ENCODE measurements around the gene MRPS31. TPM values are rescaled to one million over a fixed set of nuclear protein-coding genes. Genes with fewer than 3 reads are reported as not detected.

The MRPS31 gene
- total RNA-seq, 4 donors from 2014 or later, result 14.4 to 34.8 (median 17.4) TPM

DNA sequence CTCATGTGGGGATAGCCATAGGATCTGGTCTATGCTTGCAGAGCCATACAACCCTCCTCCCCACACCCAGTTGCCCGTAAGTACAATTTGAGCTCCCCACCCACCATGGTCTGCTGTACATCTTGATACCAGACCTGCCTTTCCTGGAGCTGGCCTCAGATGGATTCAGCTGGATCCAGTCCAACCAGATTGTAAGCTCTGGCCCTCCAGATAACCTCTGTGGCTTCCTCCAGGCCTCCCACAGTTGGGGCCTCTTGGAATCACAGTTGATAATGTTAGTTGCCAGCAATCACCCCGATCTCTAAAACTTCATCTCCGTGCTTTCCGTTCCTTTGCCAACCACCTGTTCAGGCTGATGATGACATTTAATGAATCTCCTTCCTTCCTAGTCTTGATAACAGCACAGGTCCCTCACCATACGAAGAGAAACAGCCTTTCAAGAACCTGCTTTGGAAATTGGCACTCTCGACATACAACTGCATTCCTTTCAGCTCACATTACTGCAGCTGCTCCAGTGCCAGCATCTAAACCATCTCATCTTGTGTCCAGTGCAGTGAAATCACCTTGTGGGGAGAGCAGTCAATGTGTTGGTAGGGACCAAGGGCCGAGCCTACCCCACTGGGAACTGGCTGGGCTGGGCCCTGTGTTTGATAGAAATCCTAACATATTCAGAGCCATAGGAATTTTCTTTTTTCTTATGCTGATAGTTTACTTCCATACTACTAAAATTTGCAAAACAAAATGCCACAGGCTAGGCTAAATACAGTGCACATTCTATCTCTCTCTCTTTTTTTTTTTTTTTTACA lies 89.4 kb downstream of the MRPS31 start:
- H3K4me3 ChIP-seq, result no peak overlapping the region
- no peaks in the 10 kb centered on the region for H3K9me3 ChIP-seq
- 53% methylated on average over 7 of the region's 7 CpGs for WGBS
- no peaks in the 10 kb centered on the region for H3K36me3 ChIP-seq
- H3K27ac ChIP-seq, result no peak overlapping the region
- no peaks in the 10 kb centered on the region for H3K27me3 ChIP-seq
- DNase-seq (ENCODE audit: low spot score in 2 of 2), result no peak
- TF ChIP-seq POLR2A (IDR thresholded peaks at IDR 0.05), result no peak
- TF ChIP-seq EP300 (IDR thresholded peaks at IDR 0.05), result no peak
- no peak for TF ChIP-seq POLR2AphosphoS5 (IDR thresholded peaks at IDR 0.05)
- TF ChIP-seq, protein P1, sequence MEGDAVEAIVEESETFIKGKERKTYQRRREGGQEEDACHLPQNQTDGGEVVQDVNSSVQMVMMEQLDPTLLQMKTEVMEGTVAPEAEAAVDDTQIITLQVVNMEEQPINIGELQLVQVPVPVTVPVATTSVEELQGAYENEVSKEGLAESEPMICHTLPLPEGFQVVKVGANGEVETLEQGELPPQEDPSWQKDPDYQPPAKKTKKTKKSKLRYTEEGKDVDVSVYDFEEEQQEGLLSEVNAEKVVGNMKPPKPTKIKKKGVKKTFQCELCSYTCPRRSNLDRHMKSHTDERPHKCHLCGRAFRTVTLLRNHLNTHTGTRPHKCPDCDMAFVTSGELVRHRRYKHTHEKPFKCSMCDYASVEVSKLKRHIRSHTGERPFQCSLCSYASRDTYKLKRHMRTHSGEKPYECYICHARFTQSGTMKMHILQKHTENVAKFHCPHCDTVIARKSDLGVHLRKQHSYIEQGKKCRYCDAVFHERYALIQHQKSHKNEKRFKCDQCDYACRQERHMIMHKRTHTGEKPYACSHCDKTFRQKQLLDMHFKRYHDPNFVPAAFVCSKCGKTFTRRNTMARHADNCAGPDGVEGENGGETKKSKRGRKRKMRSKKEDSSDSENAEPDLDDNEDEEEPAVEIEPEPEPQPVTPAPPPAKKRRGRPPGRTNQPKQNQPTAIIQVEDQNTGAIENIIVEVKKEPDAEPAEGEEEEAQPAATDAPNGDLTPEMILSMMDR (IDR thresholded peaks at IDR 0.05), result no peak
- peaks cover 6% of the 10 kb centered on the region for H3K4me1 ChIP-seq

DNA sequence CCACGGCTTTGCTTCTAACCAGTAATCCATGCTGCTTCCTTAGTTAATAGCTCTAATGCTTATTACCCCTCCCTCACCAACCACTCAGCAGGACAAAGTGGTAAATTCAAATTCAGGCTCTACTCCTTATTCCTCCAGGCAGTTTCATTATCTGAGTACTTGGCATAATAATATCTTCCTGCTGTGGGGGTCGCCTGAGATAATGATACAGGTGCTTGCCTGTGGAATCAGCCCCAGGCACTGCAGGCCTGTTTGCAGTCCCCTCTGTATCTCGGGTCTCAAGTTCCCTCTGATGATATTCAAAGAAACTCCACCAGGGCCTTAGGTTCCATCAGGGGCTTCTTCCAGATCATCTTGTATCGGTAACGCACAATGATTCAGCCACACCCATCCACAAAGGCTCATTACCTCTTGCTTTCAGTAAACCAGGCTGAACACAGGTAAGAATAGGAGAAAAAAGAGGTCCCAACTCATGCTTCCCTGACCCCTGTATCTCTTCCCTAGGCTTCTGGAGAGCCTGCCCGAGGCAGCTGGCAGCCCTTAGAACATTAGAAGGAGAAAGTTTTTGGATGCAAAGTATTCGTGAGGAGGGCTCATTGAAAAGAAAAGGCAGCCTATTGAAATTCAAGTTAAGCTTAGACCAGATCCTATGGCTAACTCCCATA lies 90.2 kb downstream of the MRPS31 start:
- no peak for TF ChIP-seq POLR2AphosphoS5 (IDR thresholded peaks at IDR 0.05)
- TF ChIP-seq, protein P1 (IDR thresholded peaks at IDR 0.05), result no peak
- no peak for TF ChIP-seq EP300 (IDR thresholded peaks at IDR 0.05)
- TF ChIP-seq POLR2A (IDR thresholded peaks at IDR 0.05), result no peak
- 88% methylated on average over 7 of the region's 7 CpGs for WGBS
- no peak overlapping the region for H3K27ac ChIP-seq
- H3K27me3 ChIP-seq, result no peaks in the 10 kb centered on the region
- no peaks in the 10 kb centered on the region for H3K9me3 ChIP-seq
- H3K4me3 ChIP-seq, result no peak overlapping the region
- peaks cover 6% of the 10 kb centered on the region for H3K4me1 ChIP-seq
- no peaks in the 10 kb centered on the region for H3K36me3 ChIP-seq
- DNase-seq (ENCODE audit: low spot score in 2 of 2), result no peak

DNA sequence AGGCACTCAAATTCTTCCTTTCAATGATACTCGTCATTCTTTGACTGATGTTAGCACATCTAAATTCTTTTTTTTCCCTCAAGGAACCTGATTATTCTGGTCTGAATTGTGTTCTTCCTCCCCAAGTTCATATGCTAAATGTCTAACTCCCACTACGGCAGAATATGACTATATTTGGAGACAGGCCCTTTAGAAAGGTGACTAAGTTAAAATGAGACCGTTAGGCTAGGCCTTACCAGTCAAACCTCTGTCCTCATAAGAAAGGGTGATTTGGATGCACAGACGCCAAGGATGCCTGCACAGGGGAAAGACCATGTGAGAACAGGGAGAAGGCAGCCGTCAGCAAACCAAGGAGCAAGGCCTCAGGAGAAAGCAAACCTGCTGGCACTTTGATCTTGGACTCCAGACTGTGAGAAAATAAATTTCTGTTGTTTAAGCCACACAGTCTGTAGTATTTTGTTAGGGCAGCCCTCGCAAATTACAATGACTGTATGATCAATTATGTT lies 91.5 kb downstream of the MRPS31 start:
- H3K36me3 ChIP-seq, result no peaks in the 10 kb centered on the region
- no peak overlapping the region for H3K27ac ChIP-seq
- TF ChIP-seq POLR2A (IDR thresholded peaks at IDR 0.05) (no peak), POLR2AphosphoS5 (IDR thresholded peaks at IDR 0.05) (no peak)
- H3K27me3 ChIP-seq, result no peaks in the 10 kb centered on the region
- H3K4me3 ChIP-seq, result no peak overlapping the region
- 93% methylated on average over 6 of the region's 6 CpGs for WGBS
- peaks cover 6% of the 10 kb centered on the region for H3K4me1 ChIP-seq
- no peak for DNase-seq (ENCODE audit: low spot score in 2 of 2)
- no peaks in the 10 kb centered on the region for H3K9me3 ChIP-seq

Other genes starting within 250 kb of the MRPS31 start
- 10 to 100 TPM; 50.7 to 67.2 (median 60.3) TPM for gene FOXO1, start 104.5 kb downstream of the MRPS31 start, total RNA-seq
- 10 to 100 TPM in 1 of 4 donors, 1 to 10 TPM in 3; 4.2 to 12.1 (median 6.6) TPM for gene SLC25A15, start 18.4 kb upstream of the MRPS31 start, total RNA-seq
- 100 to 1,000 TPM in 3 of 4 donors, 10 to 100 TPM in 1; 81.7 to 123 (median 111) TPM for gene ELF1, start 248.1 kb upstream of the MRPS31 start, total RNA-seq

Data from suprapubic skin (tissue), 4 donors.